Epidermal melanocyte (primary cell): ENCODE results near the gene COL4A2.
"Not testable (repeated sequence)": the region's sequence is repeated elsewhere in the genome, so short reads cannot be mapped to it uniquely, and the experiment has no call there.

Experiments
- DNase-seq: peaks from one replicate; pipeline ENCODE4 v3.0.0; 2011; ENCODE audit warnings: low spot score; ENCODE audit not compliant: insufficient read length

Gene COL4A2

GRCh38 chr13:110453091-110453490, 146.0 kb downstream of the COL4A2 start:
- not testable (repeated sequence) for DNase-seq

DNA sequence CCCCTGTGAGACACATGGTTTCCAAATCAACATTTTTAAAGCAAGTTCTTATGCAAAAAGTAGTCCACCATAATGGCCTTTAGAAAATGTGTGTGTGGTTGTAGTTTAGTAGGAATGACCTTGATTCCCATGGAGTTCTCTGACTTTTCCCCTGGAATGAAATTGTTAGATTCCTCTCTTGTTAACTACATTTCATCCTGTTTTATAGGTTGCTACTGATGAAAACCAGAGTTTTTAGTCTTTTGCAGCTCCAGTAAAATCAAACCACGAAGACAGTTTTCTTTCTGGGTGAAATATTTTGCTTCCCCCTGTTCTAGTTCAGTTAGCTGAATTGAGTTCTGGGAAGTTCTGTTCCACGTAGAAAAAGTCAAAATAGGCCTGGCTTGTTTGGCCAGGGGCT, 146.7 kb downstream of the COL4A2 start:
- DNase-seq: no peak

- no peak for DNase-seq
Observed at GRCh38 chr13:110454227-110454859, 147.3 kb downstream of the COL4A2 start.

- no peak for DNase-seq
Observed at GRCh38 chr13:110454956-110455355, 147.9 kb downstream of the COL4A2 start.

GRCh38 chr13:110455444-110455843, 148.4 kb downstream of the COL4A2 start:
- DNase-seq: no peak

DNA sequence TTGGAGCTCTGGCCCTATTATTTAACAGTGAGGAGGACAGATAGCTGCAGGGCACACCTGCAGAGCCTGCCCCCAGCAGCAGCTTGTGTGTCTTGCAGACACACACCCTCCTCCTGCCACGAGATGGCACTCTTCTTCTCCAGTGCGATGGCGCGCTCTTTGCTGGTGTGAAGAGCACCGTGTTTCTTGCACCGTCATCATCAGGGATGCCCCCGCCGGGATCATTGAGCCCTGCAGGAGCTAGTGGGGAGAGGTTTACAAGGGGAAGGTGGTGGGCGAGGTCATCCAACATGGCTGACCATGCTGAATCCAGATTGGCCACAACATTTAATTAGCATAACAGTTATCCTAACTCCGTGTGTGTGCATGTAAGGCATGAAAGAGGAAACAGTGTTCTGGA, 148.9 kb downstream of the COL4A2 start:
- peak; percentile 52 for DNase-seq

GRCh38 chr13:110456550-110456949, 149.5 kb downstream of the COL4A2 start:
- DNase-seq: no peak

- DNase-seq: no peak
Observed at GRCh38 chr13:110457361-110457760, 150.3 kb downstream of the COL4A2 start.

GRCh38 chr13:110458017-110458416, 150.9 kb downstream of the COL4A2 start:
- DNase-seq: no peak

- DNase-seq: no peak
Observed at GRCh38 chr13:110458594-110459365, 151.7 kb downstream of the COL4A2 start.

DNA sequence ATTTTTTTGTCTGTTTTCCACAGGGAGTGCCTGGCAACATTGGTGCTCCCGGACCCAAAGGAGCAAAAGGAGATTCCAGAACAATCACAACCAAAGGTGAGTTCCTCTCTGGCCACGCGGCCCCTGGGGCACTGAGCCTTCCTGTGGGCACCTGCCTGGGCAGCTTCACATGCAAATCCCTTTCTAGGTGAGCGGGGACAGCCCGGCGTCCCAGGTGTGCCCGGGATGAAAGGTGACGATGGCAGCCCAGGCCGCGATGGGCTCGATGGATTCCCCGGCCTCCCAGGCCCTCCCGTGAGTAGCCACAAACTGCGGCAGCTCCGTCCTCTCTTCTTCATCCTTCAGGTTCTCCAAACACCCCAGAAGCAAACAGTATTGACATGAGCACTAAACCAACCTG, 155.0 kb downstream of the COL4A2 start:
- DNase-seq: no peak

DNA sequence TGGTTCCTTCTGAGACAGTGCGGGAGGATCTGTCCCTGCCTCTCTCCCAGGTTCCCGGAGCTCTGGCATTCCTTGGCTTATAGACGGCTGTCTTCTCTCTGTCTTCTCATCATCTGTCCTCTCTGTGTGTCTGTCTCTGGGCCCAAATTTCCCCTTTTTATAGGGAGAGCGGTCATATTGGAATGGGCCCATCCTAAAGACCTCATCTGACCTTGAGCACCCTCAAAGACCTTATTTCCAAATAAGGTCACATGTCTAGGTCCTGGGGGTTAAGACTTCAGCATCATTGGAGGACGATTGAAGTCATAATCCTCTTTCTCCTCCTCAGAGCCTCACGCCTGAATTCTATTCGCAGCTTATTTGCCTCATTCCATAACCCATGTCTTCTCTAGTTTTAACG, 156.1 kb downstream of the COL4A2 start:
- no peak for DNase-seq

DNA sequence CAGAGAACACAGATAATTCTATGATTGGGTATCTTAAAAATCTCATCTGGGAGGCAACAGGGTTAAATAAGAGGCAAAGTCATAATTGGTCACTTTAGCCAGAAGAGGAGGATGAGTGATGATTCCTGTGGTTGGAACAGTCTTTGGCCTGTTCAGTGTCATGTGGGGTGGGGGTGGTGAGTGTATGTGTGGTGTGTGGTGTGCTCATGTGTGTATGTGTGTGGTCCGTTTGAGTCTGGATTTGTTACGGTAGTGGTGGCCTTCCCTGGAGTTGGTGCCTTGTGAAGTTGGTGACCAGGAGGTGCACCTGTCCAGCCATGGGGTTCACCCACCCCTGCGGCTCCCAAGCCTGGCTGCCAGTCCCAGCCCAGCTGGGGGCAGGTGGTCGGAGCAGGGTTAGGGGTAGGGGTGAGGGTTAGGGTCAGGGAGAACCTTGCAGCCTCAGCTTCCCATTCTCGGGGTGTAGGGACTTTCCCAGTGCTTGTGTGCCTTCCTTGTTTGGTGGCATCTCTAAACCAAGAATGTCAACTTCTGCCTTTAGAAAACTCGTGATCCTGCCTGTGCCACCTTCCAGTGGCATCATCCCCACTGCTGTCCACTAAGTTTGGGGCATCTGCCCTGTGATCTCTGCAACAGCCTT, 156.9 kb downstream of the COL4A2 start:
- DNase-seq: no peak

- DNase-seq: no peak
Observed at GRCh38 chr13:110464556-110465333, 157.7 kb downstream of the COL4A2 start.

DNA sequence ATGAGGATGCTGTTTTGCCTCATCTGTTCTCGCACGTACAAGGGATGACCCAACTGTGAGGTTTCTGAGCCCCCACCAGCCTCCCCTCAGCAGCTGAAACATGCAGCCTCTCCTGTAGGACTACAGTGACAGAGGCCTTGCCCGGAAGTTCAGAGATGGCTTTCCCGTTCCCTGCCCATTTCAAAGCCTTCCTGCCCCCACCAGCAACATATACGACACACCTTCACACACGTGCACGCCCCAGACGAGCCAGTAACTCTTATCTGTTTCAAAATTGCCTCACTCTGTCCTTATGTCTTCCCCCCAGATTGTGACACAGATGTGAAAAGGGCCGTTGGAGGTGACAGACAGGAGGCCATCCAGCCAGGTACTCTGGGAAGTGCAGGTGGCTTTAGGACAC, 158.6 kb downstream of the COL4A2 start:
- DNase-seq: no peak

GRCh38 chr13:110466266-110466915, 159.3 kb downstream of the COL4A2 start:
- no peak for DNase-seq

DNA sequence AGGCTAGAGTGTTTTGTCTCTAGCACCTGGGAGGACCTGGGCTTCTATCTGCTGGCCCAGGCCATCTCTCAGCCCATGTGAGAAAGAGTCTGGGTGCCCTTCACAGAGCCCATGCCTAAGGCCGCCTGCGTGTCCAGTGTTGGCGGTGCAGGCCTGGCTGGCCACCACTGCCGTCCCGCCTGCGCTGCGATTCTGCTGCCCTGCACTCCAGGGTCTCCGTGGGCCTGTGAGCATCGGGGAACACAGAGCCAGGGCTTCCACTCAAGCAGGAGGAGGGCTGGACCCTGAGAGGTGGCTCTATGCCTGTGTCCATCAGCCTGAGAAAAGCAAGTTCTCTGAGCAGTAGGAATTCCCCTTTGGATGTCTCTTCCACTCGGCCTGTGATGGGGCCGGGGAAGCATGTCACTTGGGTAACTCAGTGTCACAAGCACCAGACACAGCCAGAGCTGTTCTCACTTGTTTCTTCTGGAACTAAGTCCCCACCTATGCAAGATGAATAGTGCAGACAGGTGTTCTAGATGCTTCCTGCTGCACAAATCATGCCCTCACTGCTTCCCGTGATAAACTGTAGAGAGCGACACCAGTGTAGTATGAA, 160.5 kb downstream of the COL4A2 start:
- no peak for DNase-seq

GRCh38 chr13:110468986-110469495, 162.0 kb downstream of the COL4A2 start:
- DNase-seq: no peak

GRCh38 chr13:110469597-110469996, 162.5 kb downstream of the COL4A2 start:
- DNase-seq: no peak

DNA sequence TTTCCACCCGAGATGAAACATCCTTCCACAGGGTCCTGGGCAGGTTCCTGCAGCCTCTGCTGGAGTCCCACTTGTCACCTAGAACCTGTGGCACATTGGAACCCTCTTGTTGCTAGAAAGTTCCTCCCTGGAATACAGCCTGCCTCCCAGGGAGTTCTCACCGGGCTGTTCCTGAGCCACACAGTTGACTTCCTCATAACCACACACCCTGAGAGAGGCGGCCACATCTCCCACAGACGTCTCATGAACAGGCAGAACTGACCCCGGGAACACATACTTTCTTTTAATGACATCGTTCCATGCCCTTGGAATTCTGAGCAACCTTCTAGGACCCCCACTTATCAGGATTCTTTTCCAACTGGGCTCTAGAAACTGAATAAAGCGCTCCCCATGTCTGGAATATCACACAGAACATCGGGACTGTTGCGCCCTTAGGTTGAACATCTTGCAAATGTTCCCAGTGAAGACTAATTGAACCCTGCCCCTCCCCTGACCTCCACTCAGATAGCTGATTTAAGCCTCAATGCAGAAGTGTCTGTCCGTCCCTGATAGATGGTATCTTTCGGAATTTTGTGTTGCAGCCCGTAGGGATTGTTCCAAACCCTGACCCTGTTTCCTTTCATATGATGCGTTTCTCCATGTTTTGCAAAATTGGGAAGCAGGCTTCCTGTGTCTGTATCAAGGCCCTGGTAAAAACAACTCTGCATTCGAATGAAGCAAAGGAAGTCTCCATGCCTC, 163.4 kb downstream of the COL4A2 start:
- DNase-seq: no peak
